ENCODE results near the gene CLIP3. TPM values are rescaled to one million over a fixed set of nuclear protein-coding genes. Genes with fewer than 3 reads are reported as not detected.

CLIP3 gene
- total RNA-seq, 1 donor from 2014 or later, result 4.1 TPM

Other genes starting within 250 kb of the CLIP3 start
- not detected for gene PRODH2, start 220.0 kb downstream of the CLIP3 start, total RNA-seq
- not detected for gene NPHS1, start 180.4 kb downstream of the CLIP3 start, total RNA-seq
- not detected for gene KIRREL2, start 176.0 kb downstream of the CLIP3 start, total RNA-seq
- 17.8 TPM for gene APLP1, start 164.3 kb downstream of the CLIP3 start, total RNA-seq
- 2.6 TPM for gene NFKBID, start 132.3 kb downstream of the CLIP3 start, total RNA-seq
- 4.1 TPM for gene HCST, start 130.3 kb downstream of the CLIP3 start, total RNA-seq
- gene TYROBP, start 124.6 kb downstream of the CLIP3 start, total RNA-seq, result 28.3 TPM
- 6.1 TPM for gene LRFN3, start 96.5 kb downstream of the CLIP3 start, total RNA-seq
- gene SDHAF1, start 37.7 kb downstream of the CLIP3 start, total RNA-seq, result 10.2 TPM
- 0.30 TPM for gene SYNE4, start 24.1 kb downstream of the CLIP3 start, total RNA-seq
- 9.4 TPM for gene ALKBH6, start 18.7 kb downstream of the CLIP3 start, total RNA-seq
- 4.2 TPM for gene THAP8, start 21.4 kb upstream of the CLIP3 start, total RNA-seq
- gene WDR62, start 22.0 kb upstream of the CLIP3 start, total RNA-seq, result 28.3 TPM
- gene OVOL3, start 78.3 kb upstream of the CLIP3 start, total RNA-seq, result not detected
- 145 TPM for gene POLR2I, start 82.0 kb upstream of the CLIP3 start, total RNA-seq
- 95.8 TPM for gene TBCB, start 82.6 kb upstream of the CLIP3 start, total RNA-seq
- gene CAPNS1, start 107.2 kb upstream of the CLIP3 start, total RNA-seq, result 781 TPM
- gene COX7A1, start 119.6 kb upstream of the CLIP3 start, total RNA-seq, result 3,311 TPM
- gene ZNF565, start 181.8 kb upstream of the CLIP3 start, total RNA-seq, result 3.9 TPM
- 29.6 TPM for gene ZNF146, start 182.2 kb upstream of the CLIP3 start, total RNA-seq

All from Right ventricle myocardium superior (tissue), 1 donor.